ENCODE data around the gene DGKE.

The DGKE gene

GRCh38 chr17:56822725-56823124 lies 11.2 kb upstream of the DGKE start:
- TF ChIP-seq REST (IDR thresholded peaks at IDR 0.05; ENCODE audit: insufficient read depth in 1 of 2, low read depth in 2 of 2, low read length in 2 of 2) (peak in 1 of 2 experiments; percentile 37; a peak in 1 of 4 replicates), POLR2AphosphoS5 (IDR thresholded peaks at IDR 0.05; ENCODE audit: low read depth, low read length) (no peak), SIN3A (IDR thresholded peaks at IDR 0.05; ENCODE audit: borderline replicate concordance, insufficient read depth, low read length) (no peak), FOXP2 (optimal IDR thresholded peaks at IDR 0.05; ENCODE audit: borderline replicate concordance, extremely low read depth, extremely low read length, insufficient read depth) (no peak), TAF1 (IDR thresholded peaks at IDR 0.05; ENCODE audit: borderline replicate concordance, insufficient read depth, low read length) (no peak)

- TF ChIP-seq FOXP2 (optimal IDR thresholded peaks at IDR 0.05; ENCODE audit: borderline replicate concordance, extremely low read depth, extremely low read length, insufficient read depth) (no peak), POLR2AphosphoS5 (IDR thresholded peaks at IDR 0.05; ENCODE audit: low read depth, low read length) (no peak), REST (IDR thresholded peaks at IDR 0.05; ENCODE audit: insufficient read depth in 1 of 2, low read depth in 2 of 2, low read length in 2 of 2) (no peak), SIN3A (IDR thresholded peaks at IDR 0.05; ENCODE audit: borderline replicate concordance, insufficient read depth, low read length) (no peak), TAF1 (IDR thresholded peaks at IDR 0.05; ENCODE audit: borderline replicate concordance, insufficient read depth, low read length) (no peak)
These were observed 10.1 kb upstream of the DGKE start for GRCh38 chr17:56823848-56824247.

GRCh38 chr17:56824503-56824902 lies 9.4 kb upstream of the DGKE start:
- no peak for TF ChIP-seq POLR2AphosphoS5 (IDR thresholded peaks at IDR 0.05; ENCODE audit: low read depth, low read length)
- no peak for TF ChIP-seq TAF1 (IDR thresholded peaks at IDR 0.05; ENCODE audit: borderline replicate concordance, insufficient read depth, low read length)
- no peak for TF ChIP-seq FOXP2 (optimal IDR thresholded peaks at IDR 0.05; ENCODE audit: borderline replicate concordance, extremely low read depth, extremely low read length, insufficient read depth)
- no peak for TF ChIP-seq SIN3A (IDR thresholded peaks at IDR 0.05; ENCODE audit: borderline replicate concordance, insufficient read depth, low read length)
- TF ChIP-seq REST (IDR thresholded peaks at IDR 0.05; ENCODE audit: insufficient read depth in 1 of 2, low read depth in 2 of 2, low read length in 2 of 2) = no peak

- TF ChIP-seq TAF1 (IDR thresholded peaks at IDR 0.05; ENCODE audit: borderline replicate concordance, insufficient read depth, low read length) = no peak
- no peak for TF ChIP-seq POLR2AphosphoS5 (IDR thresholded peaks at IDR 0.05; ENCODE audit: low read depth, low read length)
These were observed 7.1 kb upstream of the DGKE start for GRCh38 chr17:56826611-56827414.

GRCh38 chr17:56830726-56831368 lies 3.1 kb upstream of the DGKE start:
- TF ChIP-seq FOXP2 (optimal IDR thresholded peaks at IDR 0.05; ENCODE audit: borderline replicate concordance, extremely low read depth, extremely low read length, insufficient read depth) (no peak), TAF1 (IDR thresholded peaks at IDR 0.05; ENCODE audit: borderline replicate concordance, insufficient read depth, low read length) (no peak), POLR2AphosphoS5 (IDR thresholded peaks at IDR 0.05; ENCODE audit: low read depth, low read length) (no peak), SIN3A (IDR thresholded peaks at IDR 0.05; ENCODE audit: borderline replicate concordance, insufficient read depth, low read length) (no peak), REST (IDR thresholded peaks at IDR 0.05; ENCODE audit: insufficient read depth in 1 of 2, low read depth in 2 of 2, low read length in 2 of 2) (no peak)
